ENCODE measurements around the gene THOC5.
A peak's percentile ranks its signal among the peaks of the same experiment; 100 is the strongest.
"Not testable (repeated sequence)": the region's sequence is repeated elsewhere in the genome, so short reads cannot be mapped to it uniquely, and the experiment has no call there.

Gene THOC5

DNA sequence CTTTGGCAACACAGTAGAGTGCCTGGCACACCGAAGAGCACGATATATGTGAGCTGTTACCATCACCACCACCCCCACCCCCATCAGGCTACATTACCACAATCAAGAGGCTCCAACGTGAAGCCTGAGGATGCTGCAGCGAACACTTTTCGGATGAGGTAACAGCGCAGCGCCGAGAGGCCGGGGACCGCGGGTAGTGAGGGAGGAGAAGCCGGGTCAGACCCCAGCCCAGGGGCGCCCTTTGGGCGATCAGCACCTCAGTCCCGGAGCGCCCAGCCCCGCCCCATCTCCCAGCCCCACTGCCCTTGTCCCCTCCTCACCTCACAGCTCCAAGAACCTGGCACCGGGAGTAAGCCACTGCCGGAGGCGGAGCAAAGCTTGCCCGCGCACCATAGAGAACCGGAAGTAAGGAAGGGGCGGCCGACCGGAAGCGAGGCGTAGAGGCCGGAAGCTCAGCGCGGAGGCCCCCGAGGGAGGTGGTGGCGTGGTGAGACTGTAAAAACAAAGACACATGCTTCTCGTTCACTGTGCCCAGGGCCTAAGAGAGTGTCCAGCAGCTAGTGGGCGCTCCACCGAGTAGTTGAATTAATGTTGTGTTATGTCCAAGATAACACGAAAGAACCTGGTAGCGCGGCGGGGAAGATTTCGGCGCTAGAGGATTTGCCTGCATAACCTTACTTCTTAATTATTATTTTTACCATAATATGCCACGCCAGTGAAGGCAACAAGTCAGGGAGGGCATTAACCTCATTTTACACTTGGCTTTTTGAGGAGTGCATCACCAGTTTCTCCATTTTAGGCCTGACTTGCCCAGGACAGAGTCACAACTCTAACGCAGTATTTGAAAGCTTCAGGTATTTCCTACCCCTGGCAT is at the start of gene THOC5:
Gene THOC5, minus strand, starts transcription at position 407 of the 874 bp plus-strand sequence. CDS start 4,610 bp downstream, outside the sequence.
- peak; percentile 90 for DNase-seq

DNA sequence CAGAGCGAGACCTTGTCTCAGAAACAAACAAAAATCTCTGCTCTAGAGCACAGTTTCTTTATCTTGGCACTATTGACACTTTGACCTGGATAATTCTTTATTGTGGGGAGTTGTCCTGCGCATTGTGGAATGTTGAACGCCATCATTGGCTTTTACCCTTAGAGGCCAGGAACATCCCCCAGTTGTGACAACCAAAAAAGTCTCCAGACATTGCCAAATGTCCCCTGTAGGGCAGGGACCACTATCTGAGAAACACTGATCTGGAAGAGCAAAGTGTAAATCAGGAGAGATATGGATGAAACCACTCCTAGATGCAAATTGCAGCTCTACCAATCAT is 45.1 kb upstream of the THOC5 start:
- no peak for DNase-seq

DNA sequence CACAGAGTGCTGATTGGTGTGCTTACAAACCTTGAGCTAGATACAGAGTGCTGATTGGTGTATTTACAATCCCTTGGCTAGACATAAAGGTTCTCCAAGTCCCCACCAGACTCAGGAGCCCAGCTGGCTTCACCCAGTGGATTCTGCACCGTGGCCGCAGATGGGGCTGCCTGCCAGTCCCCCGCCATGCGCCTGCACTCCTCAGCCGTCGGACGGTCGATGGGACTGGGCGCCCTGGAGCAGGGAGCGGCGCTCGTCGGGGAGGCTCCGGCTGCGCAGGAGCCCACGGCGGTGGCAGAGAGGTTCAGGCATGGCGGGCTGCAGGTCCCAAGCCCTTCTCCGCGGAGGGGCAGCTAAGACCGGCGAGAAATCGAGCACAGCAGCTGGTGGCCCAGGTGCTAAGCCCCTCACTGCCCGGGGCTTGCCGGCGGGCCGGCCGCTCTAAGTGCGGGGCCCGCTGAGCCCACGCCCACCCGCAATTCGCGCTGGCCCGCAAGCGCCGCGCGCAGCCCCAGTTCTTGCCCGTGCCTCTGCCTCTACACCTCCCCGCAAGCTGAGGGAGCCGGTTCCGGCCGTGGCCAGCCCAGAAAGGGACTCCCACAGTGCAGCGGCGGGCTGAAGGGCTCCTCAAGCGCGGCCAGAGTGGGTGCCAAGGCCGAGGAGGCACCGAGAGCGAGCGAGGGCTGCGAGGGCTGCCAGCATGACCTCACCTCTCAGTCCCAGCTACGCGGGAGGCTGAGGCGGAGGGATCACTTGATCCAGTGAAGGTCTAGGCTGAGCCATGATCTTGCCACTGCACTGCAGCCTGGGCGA is 44.5 kb upstream of the THOC5 start:
- not testable (repeated sequence) for DNase-seq

DNA sequence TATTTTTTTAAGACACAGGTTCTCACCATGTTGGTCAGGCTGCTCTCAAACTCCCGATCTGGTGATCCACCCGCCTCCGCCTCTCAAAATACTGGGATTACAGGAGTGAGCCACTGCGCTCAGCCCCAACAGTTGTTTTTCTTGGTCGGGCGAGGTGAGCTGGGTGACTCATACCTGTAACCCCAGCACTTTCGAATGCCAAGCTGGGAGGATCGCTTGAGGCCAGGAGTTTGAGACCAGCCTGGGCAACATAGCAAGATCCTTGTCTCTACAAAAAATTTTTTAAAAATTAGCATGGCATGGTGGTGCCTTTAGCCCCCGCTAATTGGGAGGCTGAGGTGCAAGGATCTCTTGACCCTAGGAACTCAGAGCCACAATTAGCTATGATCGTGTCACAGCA is 42.9 kb upstream of the THOC5 start:
- DNase-seq = no peak

DNA sequence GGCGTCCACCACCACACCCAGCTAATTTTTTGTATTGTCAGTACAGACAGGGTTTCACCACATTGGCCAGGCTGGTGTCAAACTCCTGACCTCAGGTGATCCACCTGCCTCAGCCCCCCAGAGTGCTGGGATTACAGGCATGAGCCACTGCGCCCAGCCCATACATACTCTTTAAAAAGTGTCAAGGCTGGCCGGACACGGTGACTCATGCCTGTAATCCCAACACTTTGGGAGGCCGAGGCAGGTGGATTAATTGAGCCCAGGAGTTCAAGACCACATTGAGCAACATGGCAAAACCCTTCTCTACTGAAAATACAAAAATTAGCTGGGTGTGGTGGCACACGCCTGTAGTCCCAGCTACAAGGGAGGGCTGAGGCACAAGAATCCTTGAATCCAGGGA is 40.9 kb upstream of the THOC5 start:
- DNase-seq = not testable (repeated sequence)

DNA sequence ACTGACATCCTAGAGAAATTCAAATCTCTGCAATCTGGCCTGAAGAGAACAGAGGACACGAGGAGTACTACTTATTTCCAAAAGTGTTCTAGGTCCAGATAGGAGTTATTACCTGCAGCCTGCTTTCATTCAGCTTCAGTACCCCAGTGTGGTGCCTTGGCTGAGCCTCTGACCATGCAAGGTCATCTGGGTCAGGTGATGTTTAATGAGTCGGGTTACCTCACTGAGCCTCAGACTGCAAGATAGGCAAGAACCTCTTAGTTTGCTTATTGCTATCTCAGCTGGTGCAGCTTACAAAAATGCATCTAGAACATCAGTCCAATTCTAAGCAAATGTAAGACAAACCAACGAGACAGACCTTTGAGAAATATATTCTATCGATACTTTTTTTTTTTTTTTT is 40.4 kb upstream of the THOC5 start:
- no peak for DNase-seq

DNA sequence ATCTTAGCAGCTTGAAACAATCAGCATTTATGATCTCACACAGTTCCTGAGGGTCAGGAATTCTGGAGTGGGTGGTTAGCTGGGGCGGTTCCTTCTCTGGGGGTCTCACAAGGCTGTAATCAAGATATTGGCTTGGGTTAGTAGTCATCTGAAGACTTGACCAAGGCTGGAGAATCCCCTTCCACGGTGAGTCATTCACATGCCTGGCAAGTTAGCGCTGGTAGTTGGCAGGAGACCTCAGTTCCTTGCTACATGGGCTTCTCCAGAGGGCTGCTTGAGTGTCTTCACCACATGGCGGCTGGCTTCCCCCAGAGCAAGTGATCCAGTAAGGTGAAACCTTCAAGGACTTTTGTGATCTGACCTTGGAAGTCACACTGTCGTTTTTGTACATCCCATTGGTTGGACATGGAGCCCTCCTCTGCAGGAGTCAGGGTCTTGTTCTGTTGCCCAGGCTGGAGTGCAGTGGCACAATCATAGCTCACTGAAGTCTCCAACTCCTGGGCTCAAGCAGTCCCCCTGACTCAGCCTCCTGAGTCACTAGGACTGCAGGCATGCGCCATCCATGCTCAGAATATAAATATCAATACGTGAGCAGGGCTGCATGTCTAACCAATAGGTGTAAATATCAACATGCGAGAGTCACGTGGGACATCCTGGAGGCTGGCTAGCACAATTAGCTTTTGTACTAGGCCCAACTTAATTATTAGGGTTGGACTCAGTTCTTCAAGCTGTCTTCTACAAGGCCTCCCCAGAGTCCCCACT is 34.6 kb upstream of the THOC5 start:
- DNase-seq = no peak

DNA sequence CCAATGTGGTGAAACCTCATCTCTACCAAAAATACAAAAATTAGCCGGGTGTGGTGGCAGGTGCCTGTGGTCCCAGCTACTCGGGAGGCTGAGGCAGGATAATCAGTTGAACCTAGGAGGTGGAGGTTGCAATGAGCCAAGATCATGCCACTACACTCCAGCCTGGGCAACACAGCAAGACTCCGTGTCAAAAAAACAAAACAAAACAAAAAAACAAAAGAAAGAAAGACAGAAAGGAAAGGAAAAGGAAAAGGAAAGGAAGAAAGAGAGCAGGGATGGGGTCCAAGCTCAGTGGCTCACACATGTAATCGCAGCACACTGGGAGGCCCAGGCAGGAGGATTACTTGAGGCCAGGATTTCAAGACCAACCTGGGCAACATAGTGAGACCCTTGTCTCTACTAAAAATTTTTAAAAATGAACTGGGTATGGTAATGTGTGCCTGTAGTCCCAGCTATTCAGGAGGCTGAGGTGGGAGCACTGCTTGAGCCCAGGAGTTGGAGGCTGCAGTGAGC is 32.7 kb upstream of the THOC5 start:
- DNase-seq = not testable (repeated sequence)

DNA sequence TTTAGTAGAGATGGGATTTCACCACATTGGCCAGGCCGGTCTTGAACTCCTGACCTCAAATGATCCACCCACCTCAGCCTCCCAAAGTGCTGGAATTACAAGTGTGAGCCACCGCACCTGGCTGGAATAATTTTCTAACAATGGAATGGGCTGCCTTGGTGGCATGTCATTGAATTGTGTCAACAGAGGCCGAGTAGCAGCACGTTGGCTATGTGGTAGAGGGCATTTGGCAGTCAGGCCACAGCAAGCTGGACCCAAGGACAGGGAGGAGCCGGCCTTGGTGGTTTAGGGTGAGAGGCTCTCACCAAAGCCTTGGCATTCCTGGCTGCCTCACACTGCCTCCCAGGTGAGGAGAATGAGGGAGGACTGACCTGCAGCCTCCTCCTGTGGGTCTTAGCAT is 31.4 kb upstream of the THOC5 start:
- DNase-seq = no peak

DNA sequence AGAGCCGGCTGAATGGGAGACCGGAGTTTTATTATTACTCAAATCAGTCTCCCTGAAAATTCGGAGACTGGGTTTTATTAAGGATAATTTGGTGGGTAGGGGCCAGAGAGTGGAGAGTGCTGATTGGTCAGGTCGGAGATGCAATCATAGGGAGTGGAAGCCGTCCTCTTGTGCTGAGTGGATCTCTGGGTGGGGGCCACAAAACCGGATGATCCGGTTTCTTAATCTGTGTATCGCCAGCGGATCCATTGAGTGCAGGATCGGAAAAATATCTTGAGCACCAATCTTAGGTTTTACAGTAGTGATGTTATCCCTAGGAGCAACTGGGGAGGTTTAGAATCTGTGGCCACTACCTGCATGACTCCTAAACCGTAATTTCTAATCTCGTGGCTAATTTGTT is 28.2 kb upstream of the THOC5 start:
- no peak for DNase-seq

DNA sequence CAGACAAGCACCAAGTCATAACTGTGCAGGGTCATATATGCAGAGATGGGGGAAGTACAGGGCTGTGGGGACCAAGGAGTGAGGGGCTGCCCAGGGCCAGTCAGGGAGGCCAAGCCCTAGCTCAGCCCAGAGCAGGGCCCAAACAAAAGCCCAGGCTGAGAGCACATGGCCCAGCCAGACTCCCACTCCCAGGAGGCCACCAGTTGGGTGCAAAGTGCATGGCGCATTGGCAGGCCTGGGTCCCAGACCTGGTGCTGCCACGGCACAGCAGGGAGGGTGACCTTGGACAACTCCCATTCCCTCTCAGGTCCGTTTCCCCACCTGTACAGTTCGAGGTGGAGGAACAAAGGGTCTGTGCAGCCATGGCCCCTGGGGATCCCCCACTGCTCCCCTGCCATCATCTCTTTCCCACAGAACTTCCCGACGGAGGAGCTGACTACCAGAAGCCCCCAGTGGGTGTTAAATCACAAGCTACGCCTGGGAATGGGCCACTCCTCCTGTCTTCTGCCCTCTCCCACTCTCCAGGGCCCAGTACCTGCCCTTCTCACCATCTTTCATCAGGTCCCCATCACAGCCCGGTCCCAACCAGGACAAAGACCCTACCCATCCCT is 26.7 kb upstream of the THOC5 start:
- no peak for DNase-seq

DNA sequence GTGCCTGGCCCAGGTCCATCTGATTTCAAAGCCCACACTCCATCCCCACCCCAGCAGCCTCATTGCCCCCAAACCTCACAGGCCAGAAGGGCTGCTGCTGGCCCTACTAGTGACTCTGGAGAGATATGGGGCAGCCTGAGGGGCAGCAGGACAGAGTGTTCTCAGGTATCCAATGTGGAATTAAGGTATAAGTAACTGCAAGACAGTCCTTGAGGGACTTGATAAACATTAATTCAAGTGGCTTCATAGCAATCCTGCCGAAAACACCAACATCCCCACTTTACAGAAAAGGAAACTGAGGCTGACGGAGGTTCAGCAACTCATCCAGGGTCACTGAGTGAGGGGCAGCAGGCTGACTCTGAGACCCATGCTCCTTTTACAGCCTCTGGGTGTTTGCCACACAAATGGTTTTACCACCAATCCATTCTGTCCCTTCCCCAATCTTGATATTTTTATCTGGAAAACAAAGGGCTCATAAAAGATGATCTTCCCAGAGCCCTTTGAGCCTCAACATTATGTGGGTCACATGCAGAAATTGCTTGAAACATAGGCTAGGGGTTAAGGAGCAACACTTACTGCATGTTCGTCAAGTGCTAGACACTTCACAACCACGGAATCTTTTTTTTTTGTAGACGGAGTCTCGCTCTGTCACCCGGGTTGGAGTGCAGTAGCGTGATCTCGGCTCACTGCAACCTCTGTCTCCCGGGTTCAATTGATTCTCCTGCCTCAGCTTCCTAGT is 25.1 kb upstream of the THOC5 start:
- no peak for DNase-seq

DNA sequence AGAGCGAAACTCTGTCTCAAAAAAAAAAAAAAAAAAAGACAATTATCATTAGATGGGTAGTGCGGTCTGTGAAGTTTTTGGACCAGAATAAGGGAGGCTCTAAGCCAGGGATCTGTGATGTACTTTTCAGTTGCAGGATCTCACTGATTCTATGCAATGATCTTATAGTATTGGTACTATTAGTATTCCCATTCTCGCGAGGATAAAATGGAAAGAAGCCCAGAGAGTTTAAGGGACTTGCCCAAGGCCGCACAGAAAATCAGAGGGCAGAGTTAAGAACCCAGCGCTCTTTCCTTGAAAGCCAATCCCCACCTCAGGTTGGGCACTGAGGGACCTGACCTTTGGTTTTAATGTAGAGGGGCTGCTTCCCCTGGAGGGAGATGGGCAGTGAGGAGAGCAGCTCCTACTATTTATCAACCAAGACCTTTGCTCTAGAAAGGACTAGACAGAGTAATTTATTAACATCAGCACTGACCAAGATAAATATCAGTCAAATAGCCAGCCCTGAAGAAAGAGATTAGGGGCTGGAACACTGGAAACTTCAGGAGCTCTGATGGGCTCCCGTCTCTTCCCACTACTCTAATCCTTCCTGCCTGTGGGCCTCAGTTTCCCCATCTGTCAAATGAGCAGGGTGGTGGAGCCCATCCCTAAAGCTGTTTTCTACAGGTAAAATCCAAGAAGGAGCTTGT is 21.3 kb upstream of the THOC5 start:
- no peak for DNase-seq

DNA sequence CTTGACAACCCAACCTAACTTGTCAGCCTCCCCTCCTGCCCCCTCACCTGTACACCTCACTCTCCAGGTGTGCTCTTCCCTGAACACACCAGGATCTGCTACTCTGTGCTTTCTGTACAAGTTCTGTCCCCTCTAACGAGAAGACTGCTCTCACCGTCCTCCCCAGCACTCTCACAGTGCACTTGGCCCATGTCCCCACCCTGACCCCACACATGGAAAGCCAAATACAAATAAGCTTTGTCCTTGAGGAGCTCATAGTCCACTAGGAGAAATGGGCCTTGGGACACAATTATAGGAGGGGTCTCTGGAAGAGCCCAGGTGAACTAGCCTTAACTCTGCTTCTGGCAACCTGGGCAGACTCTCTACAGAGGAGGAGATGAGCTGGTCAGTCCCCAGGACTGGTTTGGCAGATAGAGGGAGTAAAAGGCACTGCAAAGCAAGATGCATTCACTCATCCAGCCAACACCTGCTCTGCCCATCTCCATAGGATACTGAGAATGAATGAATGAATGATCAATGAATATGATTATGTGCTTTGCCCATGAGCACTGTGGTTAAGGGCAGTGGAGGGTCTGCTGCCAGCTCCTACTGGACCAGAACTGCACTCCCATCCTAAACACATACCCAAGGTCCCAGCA is 17.5 kb upstream of the THOC5 start:
- DNase-seq = no peak

DNA sequence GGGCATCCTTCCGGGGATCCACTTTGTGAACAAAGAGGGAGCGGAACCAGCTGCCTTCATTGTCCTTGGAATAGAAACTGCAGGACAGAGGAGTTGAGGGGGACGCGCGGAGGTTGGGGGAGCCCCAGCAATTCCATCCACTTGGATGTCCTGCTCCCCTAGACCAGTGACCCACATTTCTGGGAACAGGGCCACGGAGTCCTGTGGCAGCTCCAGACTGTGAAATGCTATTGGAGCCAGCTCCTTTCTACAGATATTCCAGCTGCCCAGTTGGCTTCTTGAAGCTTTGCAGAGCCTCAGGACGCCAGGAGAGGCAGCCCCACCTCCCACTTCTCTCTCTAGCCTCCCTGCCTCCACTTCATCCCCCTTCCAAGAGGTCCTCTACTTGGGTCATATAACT is 16.9 kb upstream of the THOC5 start:
- DNase-seq = no peak

DNA sequence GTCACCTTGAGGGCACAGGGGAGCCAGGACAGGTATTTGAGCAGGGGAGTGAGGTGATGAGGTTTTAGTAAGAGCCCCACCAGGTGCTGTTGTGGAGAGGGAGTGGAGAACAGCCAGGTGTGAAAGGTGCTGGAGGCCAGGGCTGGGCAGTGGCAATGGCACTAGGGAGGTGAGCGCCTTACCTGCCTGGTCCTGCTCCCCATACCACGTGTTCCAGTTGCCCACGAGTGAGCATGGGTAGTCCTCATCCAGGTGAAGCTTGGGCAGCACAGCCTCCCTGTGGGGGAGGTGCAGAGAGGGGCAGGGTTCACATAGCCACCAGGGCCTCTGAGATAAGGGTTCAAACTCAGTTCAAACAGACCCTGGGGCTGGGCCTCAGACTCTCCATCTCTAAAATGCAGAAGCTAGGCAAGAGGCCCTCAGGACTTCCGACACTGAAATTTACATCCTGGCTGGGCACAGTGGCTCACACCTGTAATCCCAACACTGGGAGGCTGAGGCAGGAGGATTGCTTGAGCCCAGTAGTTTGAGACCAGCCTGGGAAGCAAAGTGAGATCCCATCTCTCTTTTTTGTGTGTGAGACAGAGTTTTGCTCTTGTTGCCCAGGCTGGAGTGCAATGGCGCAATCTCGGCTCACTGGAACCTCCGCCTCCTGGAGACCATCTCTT is 15.6 kb upstream of the THOC5 start:
- no peak for DNase-seq

DNA sequence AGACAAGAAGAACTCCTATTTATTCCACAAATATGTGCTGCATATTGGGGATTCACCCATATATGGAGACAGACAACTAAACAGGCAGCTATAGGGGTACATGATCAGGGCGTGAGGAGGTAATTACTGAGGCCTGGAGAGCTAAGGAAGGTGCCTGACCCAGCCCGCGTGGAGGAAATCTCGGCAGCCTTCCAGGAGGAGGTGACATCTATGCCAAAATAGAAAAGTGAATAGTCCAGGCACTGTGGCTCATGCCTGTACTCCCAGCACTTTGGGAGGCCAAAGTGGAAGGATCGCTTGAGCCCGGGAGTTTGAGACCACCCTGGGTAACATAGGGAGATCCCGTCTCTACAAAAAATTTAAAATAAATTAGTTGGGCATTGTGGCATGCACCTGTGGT is 13.8 kb upstream of the THOC5 start:
- DNase-seq = no peak

DNA sequence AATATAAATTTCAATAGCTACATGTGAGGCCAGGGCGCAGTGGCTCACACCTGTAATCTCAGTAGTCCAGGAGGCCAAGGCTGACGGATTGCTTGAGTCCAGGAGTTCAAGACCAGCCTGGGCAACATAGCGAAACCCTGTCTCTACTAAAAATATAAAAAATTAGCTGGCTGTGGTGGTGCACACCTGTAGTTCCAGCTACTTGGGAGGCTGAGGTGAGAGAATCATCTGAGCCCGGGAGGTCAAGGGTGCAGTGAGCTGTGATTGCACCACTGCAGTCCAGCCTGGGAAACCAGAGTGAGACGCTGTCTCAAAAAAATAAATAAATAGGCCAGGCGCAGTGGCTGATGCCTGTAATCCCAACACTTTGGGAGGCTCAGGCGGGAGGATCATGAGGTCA is 13.0 kb upstream of the THOC5 start:
- not testable (repeated sequence) for DNase-seq

DNA sequence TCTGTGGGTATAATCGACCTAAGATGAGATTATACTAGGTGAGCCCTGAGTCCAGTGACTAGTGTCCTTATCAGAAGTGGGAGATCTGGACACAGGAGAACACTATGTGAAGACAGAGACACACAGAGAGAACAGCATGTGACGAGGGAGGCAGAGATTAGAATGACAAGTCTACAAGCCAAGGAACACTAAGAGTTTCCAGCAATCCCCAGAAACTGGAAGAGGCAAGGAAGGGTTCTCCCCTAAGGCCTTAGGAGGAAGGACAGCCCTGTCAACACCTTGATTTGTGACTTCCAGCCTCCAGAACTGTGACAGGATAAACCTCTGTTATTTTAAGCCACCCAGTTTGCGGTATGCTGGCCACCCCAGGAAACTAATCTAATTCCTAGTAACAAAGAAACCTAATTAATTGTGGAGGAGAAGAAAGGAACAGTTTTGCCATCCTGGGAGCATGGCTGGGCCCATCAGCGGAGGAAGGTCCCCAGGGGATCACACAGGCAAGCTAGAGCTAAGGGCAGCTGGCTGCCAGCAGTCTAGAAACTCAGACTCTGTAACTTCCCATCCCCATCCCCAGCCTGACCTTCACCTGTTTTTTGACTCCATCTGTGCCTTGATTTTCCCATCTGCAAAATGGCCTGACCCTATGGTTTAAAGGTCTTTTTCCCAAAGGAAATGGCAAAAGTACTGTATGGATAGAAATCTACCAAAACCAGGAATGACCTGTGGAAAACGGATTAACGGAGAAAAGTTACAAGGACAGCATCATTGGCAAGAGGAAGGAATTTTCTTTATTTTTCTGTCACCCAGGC is 10.3 kb upstream of the THOC5 start:
- no peak for DNase-seq
